ENCODE results near the gene FH. TPM values are rescaled to one million over a fixed set of nuclear protein-coding genes. Genes with fewer than 3 reads are reported as not detected.

Gene FH
- total RNA-seq, 2 experiments from 2014 or later, result 13.0 to 16.9 TPM

- H3K36me3 Mint-ChIP-seq (ENCODE audit: low read depth), result no peaks in the 10 kb centered on the region
- Histone ChIP-seq H3K36me3 (ENCODE audit: insufficient read depth, low read length) (no peaks in the 10 kb centered on the region), H3K27ac (ENCODE audit: low read depth in 1 of 2, low read length in 2 of 2) (no peak overlapping the region), H3K4me1 (ENCODE audit: insufficient read depth, low read length) (peaks cover 2% of the 10 kb centered on the region), H3K4me3 (ENCODE audit: low read length) (no peak overlapping the region), H3K9me3 (ENCODE audit: control insufficient read depth in 1 of 2, insufficient read depth in 1 of 2, low read length in 2 of 2) (no peaks in the 10 kb centered on the region), H3K27me3 (ENCODE audit: control insufficient read depth in 1 of 2, insufficient read depth in 2 of 2, low read length in 2 of 2) (no peaks in the 10 kb centered on the region)
- no peaks in the 10 kb centered on the region for H3K9me3 Mint-ChIP-seq
- no peak for TF ChIP-seq CTCF (IDR thresholded peaks at IDR 0.05)
- no peak overlapping the region for H3K27ac Mint-ChIP-seq
- ChIA-PET POLR2A (interaction anchor here (0.6 to 1.3 kb wide), 3 partner anchors 15 to 331 kb away, joined by 3 read pairs; no protein-coding TSS in a partner anchor), CTCF (interaction anchor here (1.0 kb wide), 1 partner anchor 91 kb away, joined by 3 read pairs; no protein-coding TSS in a partner anchor)
- intact Hi-C loops (cut with DNase I, micrococcal nuclease), result loop anchor here in 1 of 2 experiments (10.0 kb wide), 1 partner anchor 1788 kb away; no protein-coding TSS in a partner anchor
- no peak for ATAC-seq (ENCODE audit: poor library complexity)
- H3K4me3 Mint-ChIP-seq, result no peak overlapping the region
- H3K27me3 Mint-ChIP-seq, result no peaks in the 10 kb centered on the region
- DNase-seq, result no peak
- H3K4me1 Mint-ChIP-seq (ENCODE audit: low read depth), result peaks cover 4% of the 10 kb centered on the region
Observed at GRCh38 chr1:241536304-241536703, 16.7 kb upstream of the FH start.

GRCh38 chr1:241533326-241534115, 14.0 kb upstream of the FH start:
- CTCF ChIA-PET, result no interaction called here
- DNase-seq, result peak in 2 of 14 experiments; percentile 35 to 38
- ATAC-seq (ENCODE audit: poor library complexity), result no peak
- POLR2A ChIA-PET, result interaction anchor here (0.5 kb wide), 1 partner anchor 1741 kb away, joined by 4 read pairs; no protein-coding TSS in a partner anchor
- no peaks in the 10 kb centered on the region for H3K36me3 Mint-ChIP-seq (ENCODE audit: low read depth)
- H3K36me3 ChIP-seq (ENCODE audit: insufficient read depth, low read length), result no peaks in the 10 kb centered on the region
- peaks cover 6% of the 10 kb centered on the region for H3K4me1 Mint-ChIP-seq (ENCODE audit: low read depth)
- no peaks in the 10 kb centered on the region for H3K9me3 ChIP-seq (ENCODE audit: control insufficient read depth in 1 of 2, insufficient read depth in 1 of 2, low read length in 2 of 2)
- no peaks in the 10 kb centered on the region for H3K9me3 Mint-ChIP-seq
- intact Hi-C loops (cut with DNase I, micrococcal nuclease), result loop anchor here (5.0 to 10.0 kb wide), 6 partner anchors 79 to 1794 kb away; partner anchors contain the start of gene MAP1LC3C (in 1 of the 2)
- no peaks in the 10 kb centered on the region for H3K27me3 ChIP-seq (ENCODE audit: control insufficient read depth in 1 of 2, insufficient read depth in 2 of 2, low read length in 2 of 2)
- no peak overlapping the region for H3K27ac Mint-ChIP-seq
- no peaks in the 10 kb centered on the region for H3K27me3 Mint-ChIP-seq
- H3K4me3 Mint-ChIP-seq, result peak overlapping the region; percentile 36
- peaks cover 2% of the 10 kb centered on the region for H3K4me1 ChIP-seq (ENCODE audit: insufficient read depth, low read length)
- H3K27ac ChIP-seq (ENCODE audit: low read depth in 1 of 2, low read length in 2 of 2), result no peak overlapping the region
- no peak for TF ChIP-seq CTCF (IDR thresholded peaks at IDR 0.05)
- no peak overlapping the region for H3K4me3 ChIP-seq (ENCODE audit: low read length)

GRCh38 chr1:241532864-241533263, 13.3 kb upstream of the FH start:
- Histone ChIP-seq H3K9me3 (ENCODE audit: control insufficient read depth in 1 of 2, insufficient read depth in 1 of 2, low read length in 2 of 2) (no peaks in the 10 kb centered on the region), H3K4me3 (ENCODE audit: low read length) (no peak overlapping the region), H3K27me3 (ENCODE audit: control insufficient read depth in 1 of 2, insufficient read depth in 2 of 2, low read length in 2 of 2) (no peaks in the 10 kb centered on the region), H3K27ac (ENCODE audit: low read depth in 1 of 2, low read length in 2 of 2) (no peak overlapping the region), H3K36me3 (ENCODE audit: insufficient read depth, low read length) (no peaks in the 10 kb centered on the region), H3K4me1 (ENCODE audit: insufficient read depth, low read length) (peaks cover 2% of the 10 kb centered on the region)
- Mint-ChIP-seq H3K4me3 (peak overlapping the region; percentile 36), H3K27me3 (no peaks in the 10 kb centered on the region), H3K27ac (no peak overlapping the region), H3K9me3 (no peaks in the 10 kb centered on the region), H3K4me1 (ENCODE audit: low read depth) (peaks cover 6% of the 10 kb centered on the region), H3K36me3 (ENCODE audit: low read depth) (no peaks in the 10 kb centered on the region)
- CTCF ChIA-PET, result interaction anchor here (0.6 kb wide), 1 partner anchor 94 kb away, joined by 3 read pairs; no protein-coding TSS in a partner anchor
- TF ChIP-seq CTCF (IDR thresholded peaks at IDR 0.05), result no peak
- peak in 3 of 14 experiments; percentile 3 to 39 (median 24) for DNase-seq
- POLR2A ChIA-PET, result interaction anchor here (0.6 to 1.2 kb wide), 3 partner anchors 19 to 108 kb away, joined by 3 to 4 read pairs (median 4); partner anchors contain the start of genes CHML and OPN3
- no peak for ATAC-seq (ENCODE audit: poor library complexity)
- intact Hi-C loops (cut with DNase I, micrococcal nuclease), result loop anchor here (5.0 to 10.0 kb wide), 6 partner anchors 79 to 1794 kb away; partner anchors contain the start of gene MAP1LC3C (in 1 of the 2)

All from CD4-positive, alpha-beta T cell (primary cell).